ENCODE results near the gene SLC16A4. TPM values are rescaled to one million over a fixed set of nuclear protein-coding genes. Genes with fewer than 3 reads are reported as not detected.
"Not testable (repeated sequence)": the region's sequence is repeated elsewhere in the genome, so short reads cannot be mapped to it uniquely, and the experiment has no call there.

SLC16A4 gene
- total RNA-seq (1 to 10 TPM; 5.8 to 8.2 TPM), polyA plus RNA-seq (ENCODE audit: insufficient read depth, low read depth, low replicate concordance) (17.4 TPM)
- long read RNA-seq, donor 1: 0 reads
- long read RNA-seq, donor 2: 0 reads

DNA sequence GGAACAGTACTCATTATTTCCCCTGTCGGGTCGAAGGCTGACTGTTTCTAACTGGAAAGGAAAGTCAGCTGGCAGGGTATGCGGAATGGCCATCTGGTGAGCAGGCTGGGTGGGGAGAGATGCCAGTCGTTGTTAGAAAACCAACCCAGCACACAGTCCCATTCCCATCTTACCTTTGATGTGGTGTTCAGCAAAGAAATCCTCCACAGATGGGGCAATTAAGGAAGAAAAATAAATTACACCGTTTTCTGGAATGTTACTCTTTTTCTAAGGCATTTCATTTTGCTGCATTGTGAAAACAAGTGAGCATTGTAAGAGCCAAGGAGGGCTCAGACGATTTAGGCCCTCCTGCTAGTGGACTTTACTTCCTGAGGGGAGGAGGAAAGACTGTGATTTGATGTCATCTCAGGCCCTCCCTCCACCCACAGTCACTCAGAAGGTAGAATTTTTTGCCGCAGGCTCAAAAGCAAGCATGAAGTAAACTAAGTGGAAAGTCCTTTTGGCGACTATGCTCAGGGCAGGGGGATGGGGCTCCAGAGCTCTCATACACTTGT is at the start of gene SLC16A4:
TSS of gene SLC16A4 (minus strand) at position 335 of the 554 bp plus-strand sequence. CDS start 1,703 bp downstream, outside the sequence.
- H3K27ac ChIP-seq: peak within 1 kb of the TSS; percentile 60 to 78
- H3K4me3 ChIP-seq: no peak within 1 kb of the TSS
- H3K36me3 ChIP-seq (ENCODE audit: low read depth, missing control alignments): no peaks in the 10 kb centered on the region
- 32 to 39% methylated on average over 8 of the region's 8 CpGs for WGBS, 2 donors
- intact Hi-C loops (cut with DNase I; ENCODE audit: low total_unique reads): no loop called here
- DNase-seq: no peak
- H3K9me3 ChIP-seq: no peaks in the 10 kb centered on the region
- H3K27me3 ChIP-seq: no peaks in the 10 kb centered on the region
- no peaks in the 10 kb centered on the region for H3K4me1 ChIP-seq
- TF ChIP-seq, protein P1, sequence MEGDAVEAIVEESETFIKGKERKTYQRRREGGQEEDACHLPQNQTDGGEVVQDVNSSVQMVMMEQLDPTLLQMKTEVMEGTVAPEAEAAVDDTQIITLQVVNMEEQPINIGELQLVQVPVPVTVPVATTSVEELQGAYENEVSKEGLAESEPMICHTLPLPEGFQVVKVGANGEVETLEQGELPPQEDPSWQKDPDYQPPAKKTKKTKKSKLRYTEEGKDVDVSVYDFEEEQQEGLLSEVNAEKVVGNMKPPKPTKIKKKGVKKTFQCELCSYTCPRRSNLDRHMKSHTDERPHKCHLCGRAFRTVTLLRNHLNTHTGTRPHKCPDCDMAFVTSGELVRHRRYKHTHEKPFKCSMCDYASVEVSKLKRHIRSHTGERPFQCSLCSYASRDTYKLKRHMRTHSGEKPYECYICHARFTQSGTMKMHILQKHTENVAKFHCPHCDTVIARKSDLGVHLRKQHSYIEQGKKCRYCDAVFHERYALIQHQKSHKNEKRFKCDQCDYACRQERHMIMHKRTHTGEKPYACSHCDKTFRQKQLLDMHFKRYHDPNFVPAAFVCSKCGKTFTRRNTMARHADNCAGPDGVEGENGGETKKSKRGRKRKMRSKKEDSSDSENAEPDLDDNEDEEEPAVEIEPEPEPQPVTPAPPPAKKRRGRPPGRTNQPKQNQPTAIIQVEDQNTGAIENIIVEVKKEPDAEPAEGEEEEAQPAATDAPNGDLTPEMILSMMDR (IDR thresholded peaks at IDR 0.05): no peak
- no peak for TF ChIP-seq POLR2A (IDR thresholded peaks at IDR 0.05)

- H3K9me3 ChIP-seq; H3K27me3 ChIP-seq; H3K36me3 ChIP-seq (ENCODE audit: low read depth, missing control alignments); H3K27ac ChIP-seq; intact Hi-C loops (cut with DNase I; ENCODE audit: low total_unique reads); H3K4me3 ChIP-seq; DNase-seq: not testable (repeated sequence)
- 86 to 95% methylated on average over 3 of the region's 3 CpGs for WGBS, 2 donors
- H3K4me1 ChIP-seq: peaks cover 24% of the 10 kb centered on the region
Measured at GRCh38 chr1:110439873-110440272, 49.0 kb upstream of the SLC16A4 start.

DNA sequence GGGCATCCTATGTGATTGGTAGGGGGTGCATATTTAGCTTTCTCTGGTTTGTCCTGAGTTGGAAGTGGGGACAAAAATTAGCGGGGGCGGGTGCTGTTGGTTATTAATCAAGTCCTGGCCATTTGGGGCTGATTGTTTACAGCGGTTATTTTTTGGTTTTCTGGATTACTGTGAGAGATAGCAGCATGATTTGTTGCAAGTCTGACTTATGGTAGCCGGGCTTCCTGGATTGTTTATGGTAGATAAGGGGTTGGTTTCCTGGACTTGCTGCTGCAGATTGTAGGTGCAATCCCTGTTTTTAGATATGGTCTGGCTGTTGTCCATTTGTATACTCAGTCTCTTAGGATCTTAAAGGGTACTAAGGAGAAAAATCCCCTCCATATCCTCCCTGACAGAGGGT is 48.1 kb upstream of the SLC16A4 start:
- WGBS, 2 donors: 63 to 82% methylated on average over 4 of the region's 4 CpGs
- no peak for DNase-seq
- H3K27ac ChIP-seq: no peak overlapping the region
- intact Hi-C loops (cut with DNase I; ENCODE audit: low total_unique reads): no loop called here
- no peaks in the 10 kb centered on the region for H3K36me3 ChIP-seq (ENCODE audit: low read depth, missing control alignments)
- H3K4me3 ChIP-seq: no peak overlapping the region
- H3K27me3 ChIP-seq: no peaks in the 10 kb centered on the region
- H3K4me1 ChIP-seq: peaks cover 27% of the 10 kb centered on the region
- no peaks in the 10 kb centered on the region for H3K9me3 ChIP-seq
- no peak for TF ChIP-seq POLR2A (IDR thresholded peaks at IDR 0.05)
- TF ChIP-seq, protein P1 (IDR thresholded peaks at IDR 0.05): no peak

- peak overlapping the region; percentile 4 to 84 for H3K27ac ChIP-seq
- intact Hi-C loops (cut with DNase I; ENCODE audit: low total_unique reads); DNase-seq; H3K36me3 ChIP-seq (ENCODE audit: low read depth, missing control alignments); H3K27me3 ChIP-seq; H3K4me3 ChIP-seq; H3K9me3 ChIP-seq: not testable (repeated sequence)
- 83 to 88% methylated on average over 9 of the region's 9 CpGs for WGBS, 2 donors
- peaks cover 27% of the 10 kb centered on the region for H3K4me1 ChIP-seq
Measured at GRCh38 chr1:110437645-110438299, 46.9 kb upstream of the SLC16A4 start.

DNA sequence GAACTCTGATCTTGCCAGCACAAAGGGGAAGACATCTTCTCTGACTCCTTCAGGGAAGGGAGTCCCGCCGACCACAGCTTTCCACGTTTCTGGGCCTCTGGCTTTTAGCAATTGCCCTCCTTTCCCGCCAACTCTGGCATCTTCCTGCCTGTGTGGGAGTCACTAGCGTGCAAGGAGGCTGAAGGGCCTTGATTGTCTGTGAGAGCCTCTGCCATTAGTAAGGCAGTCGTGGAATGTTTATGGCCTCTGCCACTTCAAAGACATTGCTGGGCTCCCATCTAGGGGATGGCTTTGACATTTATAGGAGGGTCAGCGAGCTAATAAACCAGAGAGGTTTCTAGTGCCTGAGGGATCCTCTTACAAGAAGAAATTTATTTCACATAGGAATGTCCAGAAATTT is 45.8 kb upstream of the SLC16A4 start:
- Histone ChIP-seq H3K4me1 (peaks cover 27% of the 10 kb centered on the region), H3K27ac (peak overlapping the region in 1 of 2 donors; percentile 84), H3K36me3 (ENCODE audit: low read depth, missing control alignments) (no peaks in the 10 kb centered on the region), H3K4me3 (no peak overlapping the region), H3K27me3 (no peaks in the 10 kb centered on the region), H3K9me3 (no peaks in the 10 kb centered on the region)
- intact Hi-C loops (cut with DNase I; ENCODE audit: low total_unique reads): no loop called here
- DNase-seq: peak; percentile 43
- TF ChIP-seq, protein P1 (IDR thresholded peaks at IDR 0.05): no peak
- no peak for TF ChIP-seq POLR2A (IDR thresholded peaks at IDR 0.05)
- 38 to 44% methylated on average over 7 of the region's 7 CpGs for WGBS, 2 donors

Data from testis (tissue), 5 donors.